ENCODE data around the gene GAS7.

GAS7 gene

DNA sequence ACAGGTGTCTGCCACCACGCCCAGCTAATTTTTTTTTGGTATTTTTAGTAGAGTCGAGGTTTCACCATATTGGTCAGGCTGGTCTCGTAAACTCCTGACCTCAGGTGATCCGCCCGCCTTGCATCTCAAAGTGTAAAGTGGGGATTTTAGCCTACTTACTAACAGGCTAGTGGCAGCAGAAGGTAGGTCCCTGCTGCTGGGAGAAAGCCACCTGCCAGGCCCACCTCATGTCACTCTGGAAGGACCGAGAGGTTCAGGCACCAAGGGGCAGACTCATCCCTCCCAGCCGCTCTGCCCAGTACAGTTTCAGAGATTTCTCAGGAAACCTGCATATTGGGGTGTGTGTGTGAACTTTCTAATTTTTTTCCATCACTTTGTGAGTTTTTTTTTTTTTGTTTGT lies 291.3 kb downstream of the GAS7 start:
- no peak for DNase-seq

DNA sequence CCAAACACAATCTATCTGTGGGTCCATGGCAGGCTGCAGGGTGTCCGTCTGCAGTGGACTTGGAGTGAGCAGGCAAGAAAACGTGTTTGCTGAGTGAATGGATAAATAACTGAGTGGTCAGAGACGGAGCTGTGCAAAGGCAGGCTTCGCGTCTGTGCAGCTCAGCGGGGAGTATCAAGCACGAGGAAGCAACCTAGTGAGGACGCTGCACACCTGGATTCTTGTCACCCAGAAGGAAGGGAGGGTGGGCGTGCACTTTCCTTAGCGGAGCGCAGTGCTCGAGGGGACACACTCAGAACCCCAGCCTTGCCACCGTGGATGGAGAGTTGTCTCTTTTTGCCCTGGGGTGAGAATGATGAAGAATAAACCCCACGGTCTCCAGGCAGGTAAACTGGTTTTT lies 291.8 kb downstream of the GAS7 start:
- DNase-seq, result no peak

DNA sequence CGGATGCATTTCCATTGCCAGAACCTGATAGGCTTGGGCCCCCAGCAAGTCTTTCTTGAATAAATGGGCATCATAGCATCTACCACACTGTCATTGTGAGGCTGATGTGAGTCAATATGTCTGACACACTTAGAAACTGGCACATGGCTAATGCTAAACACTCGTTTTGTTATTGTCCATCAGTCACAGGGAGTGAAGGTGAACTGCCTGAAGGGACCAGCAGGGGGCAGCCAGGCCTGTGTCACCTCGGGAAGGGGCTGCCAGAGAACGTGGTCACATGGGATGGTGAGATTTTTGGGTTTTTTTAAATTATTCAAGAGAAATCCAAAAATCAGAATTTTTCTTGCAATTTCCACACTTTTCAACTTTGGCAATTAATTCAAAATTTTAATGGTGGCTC lies 292.5 kb downstream of the GAS7 start:
- DNase-seq, result no peak

DNA sequence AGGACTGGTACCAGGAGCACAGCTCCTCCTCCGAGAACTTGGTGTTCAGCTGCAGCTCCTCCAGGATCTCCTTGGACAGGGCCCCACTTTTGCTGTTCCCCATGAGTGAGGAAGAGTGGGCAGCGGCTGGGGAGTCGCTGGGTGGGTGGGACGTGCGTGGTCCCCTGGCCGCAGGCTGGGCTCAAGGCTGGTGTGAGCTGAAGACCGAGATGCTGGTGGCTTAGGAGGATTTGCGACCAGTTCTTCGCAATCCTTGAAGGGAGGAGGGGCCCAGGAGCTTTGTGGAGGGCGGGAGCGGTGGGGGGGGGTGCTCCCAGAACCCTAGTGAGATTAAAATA lies 293.4 kb downstream of the GAS7 start, which contains the start of gene RCVRN:
RCVRN (minus strand) TSS at position 194 of the 338 bp plus-strand sequence; CDS start at position 103, 91 bp downstream.
- DNase-seq, result no peak

DNA sequence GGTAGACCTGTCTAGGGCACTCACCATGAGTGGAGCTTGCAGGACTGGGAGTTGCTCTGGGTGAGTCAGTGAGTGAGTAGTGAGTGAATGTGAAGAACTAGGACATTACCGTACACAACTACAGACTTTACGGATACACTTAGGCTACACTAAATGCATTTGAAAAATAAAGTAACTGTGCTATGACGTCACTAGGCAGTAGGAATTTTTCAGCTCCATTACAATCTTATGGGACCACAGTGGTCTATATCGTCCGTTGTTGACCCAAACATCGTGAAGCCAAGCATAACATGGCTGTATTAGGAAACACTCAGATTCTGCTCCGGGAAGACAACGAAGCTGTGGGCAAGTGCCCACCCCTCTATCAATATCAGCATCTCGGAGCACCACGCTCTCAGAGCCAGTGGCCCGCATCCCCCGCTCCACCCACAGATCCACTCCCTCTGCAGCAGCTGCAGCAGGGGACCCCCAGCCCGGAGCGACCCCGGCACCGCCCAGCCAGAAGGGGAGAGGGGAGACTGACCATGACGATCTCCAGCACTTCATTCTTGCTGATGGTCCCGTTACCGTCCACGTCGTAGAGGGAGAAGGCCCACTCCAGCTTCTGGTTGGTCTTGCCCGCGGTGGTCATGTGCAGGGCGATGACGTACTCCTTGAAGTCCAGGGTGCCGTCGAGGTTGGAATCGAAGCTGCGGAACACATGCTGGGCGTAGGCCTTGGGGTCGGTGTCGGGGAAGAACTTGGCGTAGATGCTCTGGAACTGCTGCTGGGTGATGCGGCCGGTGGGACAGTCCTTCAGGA lies 293.9 kb downstream of the GAS7 start:
- no peak for DNase-seq

DNA sequence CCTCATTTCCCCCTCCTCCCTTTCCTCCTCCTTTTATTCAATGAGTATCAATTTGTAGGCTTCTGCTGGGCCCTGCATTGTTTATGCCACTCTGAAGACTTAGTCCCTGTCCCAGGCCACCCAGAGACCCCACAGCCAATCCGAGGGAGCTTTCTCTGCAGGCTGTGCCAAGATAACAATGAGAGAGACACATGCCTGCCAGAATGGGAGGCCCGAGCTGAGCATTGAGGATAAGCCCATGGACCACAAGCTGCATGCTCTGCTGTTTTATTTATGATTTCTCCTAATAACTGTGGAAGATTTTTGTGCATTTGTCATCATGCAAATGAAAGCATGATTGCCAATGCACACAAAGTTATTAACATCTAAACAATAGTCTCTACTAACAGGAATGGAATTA lies 296.3 kb downstream of the GAS7 start:
- DNase-seq, result no peak

DNA sequence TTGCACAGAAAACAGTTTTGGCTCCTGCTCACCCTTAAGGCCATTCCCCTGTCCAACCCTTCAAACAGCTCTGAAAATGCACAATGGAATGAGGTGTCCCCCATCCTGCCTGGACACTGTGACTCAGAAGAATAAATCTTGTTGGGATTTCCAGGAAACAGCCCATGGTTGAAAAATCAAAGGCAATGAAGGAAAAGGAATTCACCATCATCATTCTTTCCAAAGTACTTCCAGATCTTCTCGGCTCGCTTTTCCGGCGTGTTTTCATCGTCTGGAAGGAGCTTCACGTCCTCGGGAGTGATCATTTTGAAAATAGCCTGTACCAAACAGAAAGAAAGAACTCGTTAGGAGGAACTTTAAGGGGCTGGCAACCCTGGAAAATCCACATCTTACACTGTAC lies 297.6 kb downstream of the GAS7 start:
- DNase-seq, result no peak

DNA sequence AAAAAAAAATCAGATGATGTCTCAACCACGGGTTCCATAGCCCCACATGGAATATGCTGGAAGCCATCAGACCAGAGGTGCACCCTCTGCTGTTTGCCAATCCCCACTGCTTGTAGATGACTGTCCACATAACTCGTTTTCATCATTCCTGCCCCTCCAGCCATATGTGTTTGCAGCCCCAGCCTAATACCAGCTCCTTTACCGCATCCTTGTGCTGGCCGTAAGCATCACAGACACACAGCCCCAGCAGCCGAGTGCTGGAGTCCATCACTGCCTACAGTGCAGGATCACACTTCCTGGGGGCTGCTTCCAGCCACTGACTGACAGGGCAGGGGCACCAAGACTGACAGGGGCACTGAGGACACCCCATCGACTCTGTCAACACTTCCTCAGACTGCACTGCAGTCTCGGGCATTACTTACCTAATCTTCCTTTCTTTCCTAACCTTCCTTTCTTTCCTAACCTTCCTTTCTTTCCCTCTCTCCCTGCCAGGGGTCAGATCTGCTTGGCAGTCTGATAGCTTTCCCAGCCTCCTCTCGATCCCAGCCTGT lies 298.3 kb downstream of the GAS7 start:
- no peak for DNase-seq

DNA sequence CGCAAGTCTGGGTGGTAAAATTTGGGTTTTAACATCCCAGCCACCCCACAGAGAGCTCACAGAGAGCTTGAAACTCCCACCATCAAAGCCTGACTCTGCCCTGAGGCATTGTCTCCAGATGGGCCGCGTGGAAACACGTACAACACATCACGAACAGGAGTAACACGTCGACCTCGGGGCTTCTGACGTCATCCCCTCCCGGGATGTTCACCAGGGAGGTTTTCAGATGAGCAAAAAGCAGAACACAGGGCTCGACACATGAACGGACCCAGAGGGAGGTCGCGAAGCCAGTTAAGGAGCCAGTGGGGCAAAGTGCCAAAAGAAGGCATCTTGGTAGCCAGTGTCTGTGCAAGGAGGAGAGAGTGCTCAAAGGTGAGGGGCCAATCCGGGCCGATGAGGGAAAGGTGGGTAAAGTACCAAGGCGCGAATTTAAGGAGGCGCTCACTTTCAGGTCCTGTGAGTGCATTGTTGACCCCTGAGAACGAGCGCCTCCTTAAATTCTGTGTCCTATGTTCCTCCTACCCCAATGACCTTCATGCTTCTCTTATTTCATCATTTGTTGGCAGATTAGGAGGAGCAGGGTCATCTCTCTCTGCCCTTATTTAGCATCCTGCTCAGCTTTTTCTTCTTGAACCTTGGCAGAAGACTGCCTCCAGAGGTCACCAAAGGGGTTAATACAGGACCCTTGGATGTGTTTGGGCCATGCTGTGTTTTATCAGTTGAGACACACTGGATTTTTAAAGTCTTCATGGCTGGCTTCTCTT lies 298.9 kb downstream of the GAS7 start:
- no peak for DNase-seq

DNA sequence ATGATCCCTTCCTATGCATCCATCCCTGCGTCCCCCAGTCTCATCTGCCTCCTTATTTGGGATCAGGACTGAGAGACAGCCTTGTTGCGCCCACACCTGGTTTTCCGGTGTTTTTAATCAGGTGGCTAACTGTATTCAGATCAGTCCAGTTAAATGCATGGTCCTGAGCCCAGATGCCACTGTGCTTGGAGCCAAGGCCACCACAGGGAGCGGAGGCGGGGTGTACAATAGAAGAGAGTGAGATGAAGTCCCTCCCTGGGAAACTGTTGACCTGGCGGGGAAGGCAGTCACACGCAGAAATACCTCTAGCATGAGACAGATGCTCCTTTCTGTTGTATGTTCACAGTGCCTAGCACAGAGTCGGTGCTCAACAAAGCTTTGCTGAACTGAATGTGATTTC lies 299.6 kb downstream of the GAS7 start:
- no peak for DNase-seq

DNA sequence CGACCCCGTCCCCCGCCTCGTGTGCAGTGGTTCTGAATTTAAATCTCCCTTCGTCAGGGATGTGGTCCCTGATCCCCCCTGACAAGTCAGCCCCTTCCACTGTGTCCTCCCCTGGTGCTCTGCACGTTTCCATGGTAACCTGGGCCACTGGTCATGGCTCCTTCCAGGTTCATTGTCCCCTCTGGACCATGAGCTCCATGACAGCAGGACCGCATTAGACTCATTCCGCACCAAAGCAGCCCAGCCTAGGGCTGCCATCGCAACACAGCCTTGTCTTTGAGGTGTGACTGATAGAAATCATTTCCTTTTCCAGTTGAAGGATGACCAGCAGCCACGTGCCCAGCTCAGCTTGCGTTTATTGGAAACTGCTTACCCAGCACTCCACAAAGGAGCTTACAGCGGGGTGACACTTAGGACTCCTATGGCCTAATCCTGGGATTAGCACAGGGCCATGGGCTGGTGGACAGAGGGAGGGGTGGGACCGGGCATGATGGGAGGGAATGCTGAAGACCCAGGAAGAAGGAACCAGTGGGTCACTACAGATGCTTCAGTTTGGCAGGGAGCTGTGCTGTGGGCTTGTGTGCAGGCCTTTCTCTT lies 300.9 kb downstream of the GAS7 start:
- DNase-seq, result no peak

DNA sequence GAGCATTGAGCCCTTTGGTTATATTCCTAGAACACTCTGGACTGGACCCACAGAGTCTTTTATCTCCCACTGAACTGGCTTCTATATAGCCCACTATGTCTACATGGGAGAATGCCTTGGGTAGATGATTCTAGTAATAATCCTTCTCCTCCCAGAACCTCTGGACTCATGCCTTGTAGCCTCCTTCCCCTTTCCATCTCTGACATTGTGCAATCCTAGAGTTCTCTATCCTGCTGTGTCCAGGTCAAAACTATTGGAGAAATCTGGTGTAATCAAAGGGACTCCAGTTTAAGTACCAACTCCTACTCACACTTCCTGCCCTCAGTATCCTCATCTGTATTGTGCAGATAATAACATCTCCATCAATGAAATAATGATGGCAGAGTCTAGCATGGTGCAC lies 302.5 kb downstream of the GAS7 start:
- no peak for DNase-seq

DNA sequence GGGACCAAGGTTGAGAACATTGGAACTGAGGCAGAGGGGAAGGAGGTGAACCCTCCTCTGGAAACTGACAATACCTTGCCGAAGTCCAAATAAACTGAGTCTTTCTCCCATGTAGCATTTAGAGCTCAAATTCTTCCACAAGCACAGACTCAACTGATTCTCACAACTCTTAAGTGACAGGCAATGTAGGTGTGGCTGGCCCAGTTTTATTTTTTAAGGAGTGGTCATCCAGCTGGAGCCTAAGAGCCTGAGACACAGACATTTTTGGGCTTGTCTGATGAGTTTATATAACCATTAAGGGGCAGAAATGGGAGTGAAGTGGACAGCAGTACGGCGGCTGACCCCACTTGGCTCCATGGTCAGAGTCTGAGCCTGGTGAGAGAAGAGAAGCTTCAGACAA lies 304.2 kb downstream of the GAS7 start:
- no peak for DNase-seq

DNA sequence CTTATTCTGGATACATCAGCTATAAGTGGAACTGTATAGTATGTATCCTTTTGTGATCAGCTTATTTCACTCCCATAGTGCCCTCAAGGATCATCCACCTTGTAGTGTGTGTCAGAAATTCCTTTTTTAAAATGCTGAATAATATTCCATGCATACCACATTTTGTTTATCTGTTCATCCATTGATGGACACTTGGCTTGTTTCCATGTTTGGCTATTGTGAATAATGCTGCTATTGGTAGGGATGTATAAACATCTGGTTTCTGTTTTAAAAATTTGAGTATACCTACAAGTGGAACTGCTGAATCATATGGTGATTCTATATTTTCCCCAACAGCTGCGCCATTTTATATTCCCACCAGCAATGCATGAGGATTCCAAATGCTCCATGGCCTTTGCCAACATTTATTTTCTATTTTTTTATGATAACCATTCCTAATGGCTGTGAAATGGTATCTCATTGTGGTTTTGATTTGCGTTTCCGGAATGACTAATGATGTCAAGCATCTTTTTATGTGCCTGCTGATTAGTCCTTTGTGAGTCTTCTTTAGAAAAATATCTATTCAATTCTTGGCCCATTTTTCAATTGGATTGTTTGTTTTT lies 304.9 kb downstream of the GAS7 start:
- no peak for DNase-seq

DNA sequence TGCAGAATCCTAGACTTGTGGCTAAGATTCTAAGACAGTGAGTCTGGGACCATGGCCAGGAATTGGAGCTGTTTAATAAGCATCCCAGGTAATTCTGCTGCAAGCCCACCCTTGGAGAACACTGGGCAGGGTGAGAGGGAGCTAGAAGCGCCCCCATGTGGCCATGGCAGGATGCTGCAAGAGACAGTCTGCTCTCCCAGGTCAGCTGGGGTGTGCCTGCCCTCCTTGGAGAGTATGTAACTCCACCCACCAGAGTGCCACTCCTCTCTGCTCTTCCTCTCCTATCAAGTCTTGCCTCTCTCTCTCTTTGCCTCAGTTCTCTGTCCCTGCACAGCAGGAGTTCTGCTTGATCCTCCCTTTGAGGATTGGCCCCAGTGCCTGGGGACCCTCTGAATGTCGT lies 308.3 kb downstream of the GAS7 start:
- DNase-seq, result no peak

DNA sequence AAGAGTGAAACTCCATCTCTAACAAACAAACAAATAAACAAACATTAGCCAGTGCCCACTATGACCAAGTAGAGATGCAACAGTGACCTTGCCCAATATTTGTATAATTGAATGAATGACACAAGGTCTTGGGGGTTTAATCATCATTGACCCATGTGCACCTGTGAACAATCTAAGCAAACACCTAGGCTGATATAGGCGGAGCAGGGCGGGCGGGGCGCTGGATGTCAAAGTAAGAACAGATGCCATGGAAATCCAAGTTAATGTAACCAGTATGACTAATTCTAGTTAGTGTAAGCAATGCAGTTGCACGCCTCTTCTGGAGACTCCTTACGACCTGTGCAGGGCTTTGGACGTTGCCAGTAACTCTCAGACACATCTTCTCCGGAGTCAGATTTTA lies 310.9 kb downstream of the GAS7 start:
- no peak for DNase-seq

DNA sequence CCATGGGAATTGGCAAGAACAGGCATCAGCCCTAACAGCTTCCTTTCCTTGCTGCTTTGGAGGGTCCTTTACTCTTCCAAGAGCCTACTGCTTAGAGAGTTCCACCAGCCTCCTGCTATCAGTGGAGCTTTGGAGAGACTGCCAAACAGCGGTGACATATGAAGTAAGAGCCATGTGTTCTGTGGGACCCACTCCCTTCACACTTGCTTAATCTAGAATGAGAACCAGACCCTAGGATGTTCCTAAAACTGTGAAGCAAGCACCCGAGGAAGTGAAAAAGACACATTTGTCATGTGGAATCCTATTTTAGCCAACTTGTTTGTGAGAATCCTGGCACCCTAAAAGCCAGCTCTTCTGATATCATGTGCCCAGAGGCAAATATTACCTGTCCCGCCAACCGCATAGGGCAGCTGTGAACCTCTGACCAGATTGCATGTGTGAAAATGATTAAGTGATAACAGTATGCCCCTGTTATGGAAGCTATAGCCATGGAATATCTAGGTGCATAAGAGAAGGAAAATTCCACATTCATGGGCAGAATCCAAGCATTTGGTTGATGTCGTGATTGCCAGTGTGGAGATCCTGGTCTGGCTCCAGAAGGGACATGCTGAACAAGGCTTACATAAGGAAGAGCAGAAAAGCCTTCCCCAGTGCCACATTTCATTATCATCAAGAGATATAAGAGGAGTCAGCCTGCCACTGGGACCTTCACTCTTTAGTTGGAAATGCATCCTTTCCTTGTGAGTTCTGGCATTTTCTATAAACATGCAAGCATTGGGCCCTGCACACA lies 312.1 kb downstream of the GAS7 start:
- no peak for DNase-seq

DNA sequence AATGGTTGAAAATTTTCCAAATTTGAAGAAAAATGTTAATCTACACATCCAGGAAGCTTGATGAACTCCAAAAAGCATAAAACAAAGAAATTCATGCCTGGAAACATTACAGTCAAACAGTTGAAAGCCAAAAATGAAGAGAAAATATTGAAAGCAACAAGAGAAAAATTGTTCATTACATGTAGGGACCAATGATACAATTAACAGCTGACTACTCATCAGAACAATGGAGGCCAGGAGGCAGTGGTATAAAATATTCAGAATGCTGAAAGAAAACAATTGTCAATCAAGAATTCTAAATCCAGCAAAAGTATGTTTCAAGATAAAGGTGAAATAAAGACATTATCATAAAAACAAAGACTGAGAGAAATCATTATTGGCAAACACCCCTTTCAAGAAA lies 315.0 kb downstream of the GAS7 start:
- DNase-seq, result no peak

DNA sequence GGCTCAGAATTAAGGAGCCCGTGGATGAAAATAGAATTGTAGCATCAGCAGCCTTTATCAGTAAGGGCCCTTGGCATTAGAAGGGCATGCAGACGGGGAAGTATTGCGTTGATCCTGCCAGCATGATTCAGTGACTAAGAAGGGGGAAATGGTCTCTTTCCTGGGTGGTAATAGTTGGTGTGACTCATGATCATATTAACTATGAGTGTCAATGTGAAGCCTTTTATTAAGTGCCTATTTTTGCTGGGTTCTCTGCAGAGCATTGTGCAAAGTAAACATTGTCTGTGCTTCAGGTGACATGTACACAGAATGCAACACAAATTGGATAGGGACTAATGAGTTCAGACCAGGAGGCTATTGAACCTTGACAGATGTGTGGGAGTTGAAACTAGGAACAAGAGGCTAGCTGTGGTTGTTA lies 317.8 kb downstream of the GAS7 start:
- no peak for DNase-seq

DNA sequence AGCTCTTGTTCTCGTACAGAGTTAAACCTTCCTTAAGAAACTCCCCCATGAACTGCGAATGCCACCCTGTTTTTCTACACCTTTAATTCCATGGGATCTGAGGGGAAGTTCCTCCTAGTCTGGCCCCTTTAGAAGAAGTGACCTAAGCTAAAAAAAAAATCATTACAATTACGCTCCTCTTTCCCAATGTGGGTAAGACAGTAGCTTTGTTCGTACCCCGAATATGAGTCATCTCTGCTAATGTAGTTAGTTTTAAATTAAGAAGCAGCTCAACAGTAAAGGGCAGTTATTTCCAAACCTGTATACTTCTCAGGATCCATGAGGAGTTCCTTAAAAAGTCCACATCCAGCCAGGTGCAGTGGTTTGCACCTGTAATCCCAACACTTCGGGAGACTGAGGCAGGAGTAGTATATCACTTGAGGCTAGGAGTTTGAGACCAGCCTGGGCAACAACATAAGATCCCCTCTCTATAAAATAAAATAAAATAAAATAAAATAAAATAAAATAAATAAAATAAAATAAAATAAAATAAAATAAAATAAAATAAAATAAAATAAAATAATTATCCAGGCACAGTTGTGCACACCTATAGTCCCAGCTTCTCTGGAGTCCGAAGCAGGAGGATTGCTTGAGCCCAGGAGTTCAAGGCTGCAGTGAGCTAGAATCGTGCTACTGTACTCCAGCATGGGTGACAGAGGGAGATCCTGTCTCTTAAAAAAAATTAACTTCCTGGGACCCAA lies 319.4 kb downstream of the GAS7 start:
- DNase-seq, result no peak

DNA sequence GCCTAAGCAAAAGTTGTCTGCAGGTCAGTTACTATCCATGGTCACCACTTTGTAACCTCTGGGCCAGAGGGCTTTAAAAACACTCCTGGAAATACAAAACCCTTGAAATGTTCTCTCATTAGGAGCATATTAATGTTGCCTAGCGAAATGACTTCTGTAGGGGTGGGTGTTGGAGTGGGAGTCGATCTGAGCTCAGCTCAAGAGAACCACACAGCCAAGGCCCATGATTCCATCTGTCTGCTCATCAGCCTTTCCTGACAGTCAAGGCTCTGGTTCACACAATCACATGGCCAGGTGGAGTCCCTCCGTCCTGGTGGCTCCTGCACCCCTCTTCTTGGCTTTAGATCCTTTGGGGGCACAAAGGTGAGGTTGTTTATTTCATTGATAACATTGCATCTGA lies 320.1 kb downstream of the GAS7 start:
- no peak for DNase-seq

DNA sequence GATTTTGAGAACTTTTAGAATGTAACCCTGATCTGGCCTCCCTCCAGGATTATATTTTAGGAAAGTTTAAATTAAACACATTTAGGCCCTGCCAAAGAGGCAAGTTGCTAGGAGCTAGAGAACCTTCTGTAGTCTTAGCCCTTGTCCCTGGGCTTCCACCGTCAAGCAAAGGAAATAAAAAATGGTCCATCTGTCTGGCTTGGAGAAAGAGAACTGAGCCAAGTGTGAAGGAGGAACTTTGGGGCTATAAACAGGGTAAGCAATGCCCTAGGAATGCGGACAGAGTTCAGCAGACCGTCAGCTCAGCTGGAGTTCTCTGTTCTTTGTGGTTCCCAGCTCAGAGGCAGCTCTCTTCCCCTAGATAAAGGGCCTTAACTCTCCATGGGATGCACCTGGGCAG lies 323.0 kb downstream of the GAS7 start:
- no peak for DNase-seq

Data from NCI-H2081 treated with DMSO at 0.1 percent for 48 hours (cell line).